Epithelial cell of esophagus (primary cell): ENCODE data around the gene AGAP3.

Experiments used
- DNase-seq: peaks from one replicate; pipeline ENCODE4 v3.0.0; 2010; ENCODE audit warnings: low read depth
- H3K4me3 ChIP-seq: 2 replicates; pipeline ENCODE4 v1.5.1; 2011; ENCODE audit warnings: mild to moderate bottlenecking, low read length, control low read depth
- CTCF ChIP-seq: IDR thresholded peaks from 2 replicates; pipeline ENCODE4 v1.5.1; 2011; ENCODE audit warnings: low read depth, mild to moderate bottlenecking, low read length, control low read depth, inconsistent platforms; ENCODE audit not compliant: insufficient read depth; ENCODE audit errors: missing control alignments

Gene AGAP3

GRCh38 chr7:151131592-151132293 lies 45.5 kb downstream of the AGAP3 start:
- H3K4me3 ChIP-seq = no peak overlapping the region
- no peak for TF ChIP-seq CTCF
- no peak for DNase-seq

- H3K4me3 ChIP-seq = no peak overlapping the region
- no peak for DNase-seq
- no peak for TF ChIP-seq CTCF
Observed at GRCh38 chr7:151132461-151133205, 46.4 kb downstream of the AGAP3 start.

- DNase-seq = no peak
- no peak overlapping the region for H3K4me3 ChIP-seq
- TF ChIP-seq CTCF = no peak
Observed at GRCh38 chr7:151133266-151133985, 47.2 kb downstream of the AGAP3 start.

- no peak overlapping the region for H3K4me3 ChIP-seq
- DNase-seq = no peak
- no peak for TF ChIP-seq CTCF
Observed at GRCh38 chr7:151133986-151134742, 47.9 kb downstream of the AGAP3 start.

GRCh38 chr7:151134743-151135524 lies 48.7 kb downstream of the AGAP3 start:
- DNase-seq = no peak
- no peak overlapping the region for H3K4me3 ChIP-seq
- TF ChIP-seq CTCF = no peak

GRCh38 chr7:151135525-151135845 lies 49.2 kb downstream of the AGAP3 start:
- DNase-seq = no peak
- no peak for TF ChIP-seq CTCF

More at GRCh38 chr7:151135525-151135845, 49.2 kb downstream of the AGAP3 start:
- no peak overlapping the region for H3K4me3 ChIP-seq
